Jurkat, Clone E6-1 (cell line): ENCODE results near the gene HLA-DPA1. TPM values are rescaled to one million over a fixed set of nuclear protein-coding genes. Genes with fewer than 3 reads are reported as not detected.
"Not testable (repeated sequence)": the region's sequence is repeated elsewhere in the genome, so short reads cannot be mapped to it uniquely, and the experiment has no call there.

Source experiments
- DNase-seq: peaks from one replicate; pipeline ENCODE4 v3.0.0-alpha.2; 2011; ENCODE audit warnings: low read depth, low spot score
- H3K4me3 ChIP-seq: 2 replicates; pipeline ENCODE4 v1.5.1; 2011; ENCODE audit warnings: mild to moderate bottlenecking, low read length, control low read depth, moderate library complexity
- polyA plus RNA-seq: library from polyadenylated mRNA; unstranded; fragments of >200 nt; gene quantifications from one replicate; pipeline ENCODE4 v1.2.1, GENCODE V29; 2012; ENCODE audit warnings: missing spikeins; ENCODE audit not compliant: insufficient read length, insufficient read depth

The HLA-DPA1 gene
- polyA plus RNA-seq: 1.3 TPM

GRCh38 chr6:33073431-33073871, at the start of gene HLA-DPA1:
TSS of gene HLA-DPA1 (minus strand) at chr6:33073649.
- H3K4me3 ChIP-seq: no peak within 1 kb of the TSS
- DNase-seq: no peak

GRCh38 chr6:33123181-33123580, 49.7 kb upstream of the HLA-DPA1 start:
- DNase-seq: no peak
- H3K4me3 ChIP-seq: no peak overlapping the region

- H3K4me3 ChIP-seq: no peak overlapping the region
- DNase-seq: no peak
Observed at GRCh38 chr6:33120001-33120400, 46.6 kb upstream of the HLA-DPA1 start.

GRCh38 chr6:33118525-33119123, 45.2 kb upstream of the HLA-DPA1 start:
- H3K4me3 ChIP-seq: no peak overlapping the region
- peak; percentile 63 for DNase-seq

GRCh38 chr6:33117811-33118277, 44.4 kb upstream of the HLA-DPA1 start:
- no peak for DNase-seq
- no peak overlapping the region for H3K4me3 ChIP-seq

GRCh38 chr6:33116841-33117711, 43.6 kb upstream of the HLA-DPA1 start:
- DNase-seq: no peak
- no peak overlapping the region for H3K4me3 ChIP-seq

GRCh38 chr6:33116417-33116816, 43.0 kb upstream of the HLA-DPA1 start:
- H3K4me3 ChIP-seq: no peak overlapping the region
- DNase-seq: no peak

GRCh38 chr6:33114406-33114805, 41.0 kb upstream of the HLA-DPA1 start:
- DNase-seq: no peak
- H3K4me3 ChIP-seq: no peak overlapping the region

GRCh38 chr6:33113755-33114154, 40.3 kb upstream of the HLA-DPA1 start:
- no peak for DNase-seq
- H3K4me3 ChIP-seq: no peak overlapping the region

GRCh38 chr6:33112148-33112547, 38.7 kb upstream of the HLA-DPA1 start:
- no peak overlapping the region for H3K4me3 ChIP-seq
- peak; percentile 49 for DNase-seq

- no peak overlapping the region for H3K4me3 ChIP-seq
- DNase-seq: no peak
Observed at GRCh38 chr6:33108307-33108706, 34.9 kb upstream of the HLA-DPA1 start.

- H3K4me3 ChIP-seq: no peak overlapping the region
- no peak for DNase-seq
Observed at GRCh38 chr6:33107641-33108040, 34.2 kb upstream of the HLA-DPA1 start.

- no peak for DNase-seq
- H3K4me3 ChIP-seq: no peak overlapping the region
Observed at GRCh38 chr6:33105916-33106871, 32.7 kb upstream of the HLA-DPA1 start.

GRCh38 chr6:33105386-33105785, 31.9 kb upstream of the HLA-DPA1 start:
- no peak overlapping the region for H3K4me3 ChIP-seq
- no peak for DNase-seq

GRCh38 chr6:33104887-33105286, 31.4 kb upstream of the HLA-DPA1 start:
- no peak overlapping the region for H3K4me3 ChIP-seq
- DNase-seq: no peak

- no peak overlapping the region for H3K4me3 ChIP-seq
- DNase-seq: no peak
Observed at GRCh38 chr6:33103776-33104175, 30.3 kb upstream of the HLA-DPA1 start.

- not testable (repeated sequence) for H3K4me3 ChIP-seq, DNase-seq
Observed at GRCh38 chr6:33101121-33101737, 27.8 kb upstream of the HLA-DPA1 start.

- DNase-seq: no peak
- H3K4me3 ChIP-seq: no peak overlapping the region
Observed at GRCh38 chr6:33095681-33096080, 22.2 kb upstream of the HLA-DPA1 start.

GRCh38 chr6:33093855-33094254, 20.4 kb upstream of the HLA-DPA1 start:
- no peak overlapping the region for H3K4me3 ChIP-seq
- DNase-seq: no peak
